ENCODE data around the gene MFAP2.

DNA sequence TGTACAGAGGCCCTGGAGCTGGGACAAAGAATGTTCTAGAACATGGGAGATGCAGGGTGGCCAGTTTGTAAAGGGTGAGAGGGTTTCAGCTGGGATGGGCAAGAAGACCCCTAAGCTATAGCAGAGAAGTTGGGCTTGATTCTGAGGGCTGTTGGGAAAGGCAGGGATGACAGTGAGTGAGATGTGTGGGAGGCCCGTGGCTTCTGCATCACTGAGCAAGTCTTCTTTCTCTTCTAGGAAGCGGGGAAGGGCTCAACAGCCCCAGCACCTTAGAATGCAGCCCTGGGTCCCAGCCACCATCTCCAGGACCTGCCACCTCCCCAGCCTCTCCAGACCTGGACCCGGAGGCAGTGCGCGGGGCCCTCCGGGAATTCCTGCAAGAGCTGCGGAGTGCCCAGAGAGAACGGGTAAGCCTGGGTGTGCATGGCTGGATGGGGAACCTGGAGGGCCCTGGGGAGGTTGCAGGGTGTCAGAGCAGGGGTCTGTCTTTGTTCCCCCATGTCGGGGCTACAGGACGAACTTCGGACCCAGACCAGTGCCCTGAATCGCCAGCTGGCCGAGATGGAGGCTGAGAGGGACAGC is 14.8 kb downstream of the MFAP2 start:
- TF ChIP-seq, protein P1, sequence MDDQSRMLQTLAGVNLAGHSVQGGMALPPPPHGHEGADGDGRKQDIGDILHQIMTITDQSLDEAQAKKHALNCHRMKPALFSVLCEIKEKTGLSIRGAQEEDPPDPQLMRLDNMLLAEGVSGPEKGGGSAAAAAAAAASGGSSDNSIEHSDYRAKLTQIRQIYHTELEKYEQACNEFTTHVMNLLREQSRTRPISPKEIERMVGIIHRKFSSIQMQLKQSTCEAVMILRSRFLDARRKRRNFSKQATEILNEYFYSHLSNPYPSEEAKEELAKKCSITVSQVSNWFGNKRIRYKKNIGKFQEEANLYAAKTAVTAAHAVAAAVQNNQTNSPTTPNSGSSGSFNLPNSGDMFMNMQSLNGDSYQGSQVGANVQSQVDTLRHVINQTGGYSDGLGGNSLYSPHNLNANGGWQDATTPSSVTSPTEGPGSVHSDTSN (CRISPR knock-in tag; IDR thresholded peaks at IDR 0.05), result no peak
- TF ChIP-seq, protein P2, sequence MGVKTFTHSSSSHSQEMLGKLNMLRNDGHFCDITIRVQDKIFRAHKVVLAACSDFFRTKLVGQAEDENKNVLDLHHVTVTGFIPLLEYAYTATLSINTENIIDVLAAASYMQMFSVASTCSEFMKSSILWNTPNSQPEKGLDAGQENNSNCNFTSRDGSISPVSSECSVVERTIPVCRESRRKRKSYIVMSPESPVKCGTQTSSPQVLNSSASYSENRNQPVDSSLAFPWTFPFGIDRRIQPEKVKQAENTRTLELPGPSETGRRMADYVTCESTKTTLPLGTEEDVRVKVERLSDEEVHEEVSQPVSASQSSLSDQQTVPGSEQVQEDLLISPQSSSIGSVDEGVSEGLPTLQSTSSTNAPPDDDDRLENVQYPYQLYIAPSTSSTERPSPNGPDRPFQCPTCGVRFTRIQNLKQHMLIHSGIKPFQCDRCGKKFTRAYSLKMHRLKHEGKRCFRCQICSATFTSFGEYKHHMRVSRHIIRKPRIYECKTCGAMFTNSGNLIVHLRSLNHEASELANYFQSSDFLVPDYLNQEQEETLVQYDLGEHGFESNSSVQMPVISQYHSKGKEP (tag by site-specific recombination; IDR thresholded peaks at IDR 0.05), result no peak
- TF ChIP-seq ZNF510 (tag by site-specific recombination; IDR thresholded peaks at IDR 0.05; ENCODE audit: insufficient replicate concordance), result no peak

Data from HEK293 (cell line).